Endodermal cell (in vitro differentiated cells): Measurements from ENCODE around the gene ELOVL2. TPM values are rescaled to one million over a fixed set of nuclear protein-coding genes. Genes with fewer than 3 reads are reported as not detected.
A peak's percentile ranks its signal among the peaks of the same experiment; 100 is the strongest.

Experiments used
- DNase-seq: peaks from one replicate; pipeline ENCODE4 v3.0.0-alpha.2; 2017
- H3K27ac ChIP-seq: 2 replicates; pipeline ENCODE4 v1.5.1; 2013; ENCODE audit warnings: mild to moderate bottlenecking, low read depth, low read length, moderate library complexity
- H3K27me3 ChIP-seq: 2 replicates; pipeline ENCODE4 v1.6.1; 2013; ENCODE audit warnings: mild to moderate bottlenecking, low read length, moderate library complexity; ENCODE audit not compliant: insufficient read depth, control insufficient read depth, poor library complexity, severe bottlenecking
- H3K36me3 ChIP-seq: 2 replicates; pipeline ENCODE4 v1.7.0; 2013; ENCODE audit warnings: mild to moderate bottlenecking, low read length, moderate library complexity; ENCODE audit not compliant: control insufficient read depth, insufficient read depth
- H3K4me1 ChIP-seq: one replicate; pipeline ENCODE4 v1.7.0; 2013; ENCODE audit warnings: low read length; ENCODE audit not compliant: control insufficient read depth, insufficient read depth
- H3K4me3 ChIP-seq: 2 replicates; pipeline ENCODE4 v1.5.1; 2013; ENCODE audit warnings: mild to moderate bottlenecking, low read length, moderate library complexity
- H3K9ac ChIP-seq: 2 replicates; pipeline ENCODE4 v1.6.1; 2013; ENCODE audit warnings: mild to moderate bottlenecking, low read length, moderate library complexity; ENCODE audit not compliant: poor library complexity, severe bottlenecking; ENCODE audit errors: extremely low read depth
- H3K9me3 ChIP-seq: 2 replicates; pipeline ENCODE4 v1.6.1; 2013; ENCODE audit warnings: mild to moderate bottlenecking, low read length, moderate library complexity; ENCODE audit not compliant: control insufficient read depth
- H3K27ac Mint-ChIP-seq: 2 replicates; pipeline ENCODE4 v1.8.0; 2020; ENCODE audit warnings: mixed read lengths
- H3K27me3 Mint-ChIP-seq: 2 replicates; pipeline ENCODE4 v1.8.0; 2021; ENCODE audit warnings: mild to moderate bottlenecking, mixed read lengths; ENCODE audit not compliant: insufficient read depth
- H3K36me3 Mint-ChIP-seq: 2 replicates; pipeline ENCODE4 v1.8.0; 2020; ENCODE audit warnings: low read depth, mixed read lengths
- H3K4me1 Mint-ChIP-seq: 2 replicates; pipeline ENCODE4 v1.8.0; 2020; ENCODE audit warnings: mixed read lengths
- H3K4me3 Mint-ChIP-seq: 2 replicates; pipeline ENCODE4 v1.8.0; 2020; ENCODE audit warnings: mild to moderate bottlenecking, moderate library complexity, mixed read lengths
- H3K9me3 Mint-ChIP-seq: 2 replicates; pipeline ENCODE4 v1.8.0; 2020; ENCODE audit warnings: mild to moderate bottlenecking, mixed read lengths
- WGBS, 2 experiments: methylation state at CpG; one replicate each; pipeline versions ENCODE4 v1.1.5 to v1.1.7; 2013; ENCODE audit warnings: missing lambda C conversion rate in 2 of 2, mixed read lengths in 1 of 2; ENCODE audit not compliant: insufficient coverage in 1 of 2, insufficient read length in 1 of 2; 5-methylcytosine and 5-hydroxymethylcytosine counted together
- total RNA-seq, 2 donors: library from RNA; stranded (reverse); fragmentation: NEBNext Ultra II Directional in 1 of 2; extraction: Animal tissue kit (Norgen Biotek cat#: 25700) in 1 of 2; gene quantifications; 2 replicates in 1 of 2; 3 replicates in 1 of 2; pipeline ENCODE4 v1.2.1, GENCODE V29; 2021
- TF ChIP-seq, protein P1 (sequence below): fragments of 200-600 bp; sonication (generic); conservative IDR thresholded peaks from 2 replicates; pipeline ENCODE4 v1.5.0; 2021; ENCODE audit warnings: antibody characterized with exemption, mild to moderate bottlenecking

The ELOVL2 gene
- total RNA-seq, 2 donors from 2014 or later, result 7.3 to 14.1 TPM

DNA sequence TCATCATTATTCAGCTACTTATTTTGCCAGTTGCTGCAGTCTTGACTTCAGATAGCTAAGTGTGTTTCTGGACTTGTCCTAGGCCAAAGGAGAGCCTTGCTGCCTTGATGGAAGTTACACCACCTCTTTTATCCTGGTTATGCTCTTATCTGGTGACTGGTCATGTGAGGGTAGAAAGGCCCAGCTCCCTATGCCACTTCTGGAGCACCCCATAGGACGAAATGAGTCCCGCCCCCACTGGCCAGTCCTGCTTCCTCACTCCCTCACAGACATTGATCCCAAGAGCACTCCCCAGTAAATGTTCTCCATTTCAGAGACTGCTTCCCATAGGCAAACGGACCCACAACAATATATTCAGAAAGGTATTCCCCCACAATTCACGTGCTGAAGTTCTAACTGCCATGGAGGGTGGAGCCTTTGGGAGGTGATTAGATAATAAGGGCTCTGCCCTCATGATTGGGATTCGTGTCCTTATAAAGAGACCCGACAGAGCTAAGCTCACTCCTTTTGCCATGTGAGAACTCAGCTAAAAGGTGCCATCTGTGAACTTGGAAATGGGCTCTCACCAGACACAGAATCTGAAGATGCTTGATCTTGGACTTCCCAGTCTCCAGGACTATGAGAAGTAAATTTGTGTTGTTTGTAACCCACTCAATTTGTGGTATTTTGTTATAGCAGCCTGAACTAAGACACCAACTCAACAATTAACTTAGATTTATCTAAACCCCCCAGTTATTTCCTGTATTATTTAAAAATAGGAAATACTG lies 21.5 kb upstream of the ELOVL2 start:
- 91 to 100% methylated on average over 5 to 6 of the region's 6 CpGs for WGBS, 2 experiments
- Histone ChIP-seq H3K36me3 (no peaks in the 10 kb centered on the region), H3K9ac (no peak overlapping the region), H3K27ac (no peak overlapping the region), H3K4me1 (peaks cover 15% of the 10 kb centered on the region), H3K4me3 (peak overlapping the region; percentile 43), H3K9me3 (peaks cover 5% of the 10 kb centered on the region), H3K27me3 (no peaks in the 10 kb centered on the region)
- H3K27me3 Mint-ChIP-seq, result no peaks in the 10 kb centered on the region
- TF ChIP-seq, protein P1, sequence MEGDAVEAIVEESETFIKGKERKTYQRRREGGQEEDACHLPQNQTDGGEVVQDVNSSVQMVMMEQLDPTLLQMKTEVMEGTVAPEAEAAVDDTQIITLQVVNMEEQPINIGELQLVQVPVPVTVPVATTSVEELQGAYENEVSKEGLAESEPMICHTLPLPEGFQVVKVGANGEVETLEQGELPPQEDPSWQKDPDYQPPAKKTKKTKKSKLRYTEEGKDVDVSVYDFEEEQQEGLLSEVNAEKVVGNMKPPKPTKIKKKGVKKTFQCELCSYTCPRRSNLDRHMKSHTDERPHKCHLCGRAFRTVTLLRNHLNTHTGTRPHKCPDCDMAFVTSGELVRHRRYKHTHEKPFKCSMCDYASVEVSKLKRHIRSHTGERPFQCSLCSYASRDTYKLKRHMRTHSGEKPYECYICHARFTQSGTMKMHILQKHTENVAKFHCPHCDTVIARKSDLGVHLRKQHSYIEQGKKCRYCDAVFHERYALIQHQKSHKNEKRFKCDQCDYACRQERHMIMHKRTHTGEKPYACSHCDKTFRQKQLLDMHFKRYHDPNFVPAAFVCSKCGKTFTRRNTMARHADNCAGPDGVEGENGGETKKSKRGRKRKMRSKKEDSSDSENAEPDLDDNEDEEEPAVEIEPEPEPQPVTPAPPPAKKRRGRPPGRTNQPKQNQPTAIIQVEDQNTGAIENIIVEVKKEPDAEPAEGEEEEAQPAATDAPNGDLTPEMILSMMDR, result no peak
- H3K4me1 Mint-ChIP-seq, result peaks cover 33% of the 10 kb centered on the region
- H3K27ac Mint-ChIP-seq, result no peak overlapping the region
- no peak overlapping the region for H3K4me3 Mint-ChIP-seq
- no peaks in the 10 kb centered on the region for H3K9me3 Mint-ChIP-seq
- no peak for DNase-seq
- H3K36me3 Mint-ChIP-seq, result no peaks in the 10 kb centered on the region

DNA sequence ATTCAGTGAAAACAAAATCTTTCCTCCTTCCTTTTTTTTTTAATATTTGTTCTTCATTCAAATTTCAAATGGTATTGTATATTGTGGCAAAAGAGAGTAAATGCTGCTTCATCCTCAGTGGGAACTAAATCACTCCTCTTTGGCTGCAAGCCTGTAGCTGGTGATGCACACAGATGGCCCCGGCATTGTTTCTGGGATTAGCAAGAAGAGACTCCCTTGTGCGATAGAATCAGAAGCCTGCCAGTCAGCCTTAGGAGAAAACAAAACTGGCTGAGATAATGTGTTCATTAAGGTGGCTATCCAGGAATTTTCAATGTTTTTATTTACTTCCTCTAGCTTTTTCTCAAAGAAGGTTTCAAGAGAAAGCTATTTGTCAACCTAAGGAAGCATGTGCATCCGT lies 20.7 kb upstream of the ELOVL2 start:
- H3K4me1 ChIP-seq, result peaks cover 15% of the 10 kb centered on the region
- no peaks in the 10 kb centered on the region for H3K27me3 ChIP-seq
- Mint-ChIP-seq H3K4me1 (peaks cover 33% of the 10 kb centered on the region), H3K27ac (no peak overlapping the region), H3K4me3 (no peak overlapping the region), H3K27me3 (no peaks in the 10 kb centered on the region), H3K36me3 (no peaks in the 10 kb centered on the region), H3K9me3 (no peaks in the 10 kb centered on the region)
- no peaks in the 10 kb centered on the region for H3K36me3 ChIP-seq
- H3K4me3 ChIP-seq, result no peak overlapping the region
- no peak overlapping the region for H3K27ac ChIP-seq
- H3K9me3 ChIP-seq, result peaks cover 5% of the 10 kb centered on the region
- TF ChIP-seq, protein P1, result no peak
- no peak overlapping the region for H3K9ac ChIP-seq
- DNase-seq, result no peak
- 63 to 74% methylated on average over 3 of the region's 3 CpGs for WGBS, 2 experiments

DNA sequence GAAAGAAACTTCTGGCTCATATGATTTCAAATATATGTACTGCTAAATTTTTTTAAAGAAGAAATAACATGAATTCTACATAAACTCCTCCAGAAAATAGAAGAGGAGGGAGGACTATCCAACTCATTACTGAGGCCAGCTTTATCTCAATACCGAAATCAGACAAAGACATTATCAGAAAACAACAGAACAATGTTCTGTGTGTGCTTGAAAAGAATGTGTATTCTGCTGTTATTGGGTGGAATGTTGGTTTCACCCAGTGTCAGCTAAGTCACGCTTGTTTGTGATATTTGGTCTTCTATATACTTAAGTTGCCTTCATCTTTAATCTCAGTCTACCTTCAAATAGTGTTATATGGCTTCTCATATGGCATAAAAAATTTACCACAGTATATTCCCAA lies 18.6 kb upstream of the ELOVL2 start:
- Mint-ChIP-seq H3K36me3 (no peaks in the 10 kb centered on the region), H3K9me3 (no peaks in the 10 kb centered on the region), H3K27me3 (no peaks in the 10 kb centered on the region), H3K4me3 (no peak overlapping the region), H3K4me1 (peaks cover 32% of the 10 kb centered on the region), H3K27ac (no peak overlapping the region)
- DNase-seq, result no peak
- Histone ChIP-seq H3K9me3 (peaks cover 5% of the 10 kb centered on the region), H3K9ac (no peak overlapping the region), H3K4me1 (peaks cover 9% of the 10 kb centered on the region), H3K36me3 (no peaks in the 10 kb centered on the region), H3K4me3 (no peak overlapping the region), H3K27ac (no peak overlapping the region), H3K27me3 (no peaks in the 10 kb centered on the region)
- 71% methylated on average over 1 of the region's 2 CpGs; no CpG with 5 or more reads in 1 of the 2 experiments for WGBS, 2 experiments
- TF ChIP-seq, protein P1, result no peak
